GM23338 (cell line): Measurements from ENCODE around the gene THSD4. TPM values are rescaled to one million over a fixed set of nuclear protein-coding genes. Genes with fewer than 3 reads are reported as not detected.

ENCODE experiments used
- ATAC-seq: fragments of 200-7000 bp; cut with Tn5 transposase; 3 replicates; pipeline ENCODE4 v1.9.1; 2020
- DNase-seq: peaks from one replicate; pipeline ENCODE4 v3.0.0-alpha.2; 2015; ENCODE audit warnings: low spot score
- H2AFZ ChIP-seq: fragments of 200-600 bp; sonication (generic); 2 replicates; pipeline ENCODE4 v1.8.0; 2016; ENCODE audit warnings: antibody characterized with exemption, mild to moderate bottlenecking, moderate library complexity
- H3F3A ChIP-seq: fragments of 200-600 bp; sonication (generic); replicated peaks from 2 replicates; pipeline ENCODE4 v1.8.0; 2017; ENCODE audit warnings: antibody characterized with exemption, mixed run types, low read depth
- H3K27ac ChIP-seq: fragments of 200-600 bp; sonication (generic); 2 replicates; pipeline ENCODE4 v1.6.1; 2016; ENCODE audit warnings: low read depth
- H3K27me3 ChIP-seq: fragments of 200-600 bp; sonication (generic); 2 replicates; pipeline ENCODE4 v1.8.0; 2016; ENCODE audit warnings: mild to moderate bottlenecking, mixed run types, moderate library complexity; ENCODE audit not compliant: insufficient read depth
- H3K36me3 ChIP-seq: fragments of 200-600 bp; sonication (generic); 2 replicates; pipeline ENCODE4 v1.8.0; 2016; ENCODE audit warnings: mild to moderate bottlenecking; ENCODE audit not compliant: insufficient read depth
- H3K4me1 ChIP-seq: fragments of 200-600 bp; sonication (generic); 2 replicates; pipeline ENCODE4 v1.8.0; 2016; ENCODE audit warnings: mild to moderate bottlenecking, moderate library complexity; ENCODE audit not compliant: insufficient read depth
- H3K4me2 ChIP-seq: fragments of 200-600 bp; sonication (generic); 2 replicates; pipeline ENCODE4 v1.7.1; 2017; ENCODE audit warnings: mixed run types
- H3K4me3 ChIP-seq: fragments of 200-600 bp; sonication (generic); 2 replicates; pipeline ENCODE4 v1.6.1; 2016; ENCODE audit warnings: mixed run types
- H3K79me2 ChIP-seq: fragments of 200-600 bp; sonication (generic); replicated peaks from 2 replicates; pipeline ENCODE4 v1.8.0; 2017; ENCODE audit warnings: mild to moderate bottlenecking; ENCODE audit not compliant: insufficient read depth
- H3K9me2 ChIP-seq: fragments of 200-600 bp; sonication (generic); 2 replicates; pipeline ENCODE4 v1.8.0; 2017; ENCODE audit not compliant: insufficient read depth
- H4K20me1 ChIP-seq: fragments of 200-600 bp; sonication (generic); replicated peaks from 2 replicates; pipeline ENCODE4 v1.8.0; 2017; ENCODE audit warnings: mild to moderate bottlenecking; ENCODE audit not compliant: insufficient read depth
- H3K27ac Mint-ChIP-seq: 2 replicates; pipeline ENCODE4 v1.8.0; 2020; ENCODE audit warnings: inconsistent platforms, mild to moderate bottlenecking, moderate library complexity, mixed read lengths
- H3K27me3 Mint-ChIP-seq: 3 replicates; pipeline ENCODE4 v1.8.0; 2022; ENCODE audit warnings: low read depth, mild to moderate bottlenecking, moderate library complexity, mixed read lengths, inconsistent platforms; ENCODE audit not compliant: insufficient read depth, poor library complexity
- H3K36me3 Mint-ChIP-seq: 3 replicates; pipeline ENCODE4 v1.8.0; 2021; ENCODE audit warnings: low read depth, mild to moderate bottlenecking, inconsistent platforms, moderate library complexity, mixed read lengths
- H3K4me1 Mint-ChIP-seq: 3 replicates; pipeline ENCODE4 v1.8.0; 2020; ENCODE audit warnings: mild to moderate bottlenecking, inconsistent platforms, mixed read lengths
- H3K4me3 Mint-ChIP-seq: 3 replicates; pipeline ENCODE4 v1.8.0; 2021; ENCODE audit warnings: moderate library complexity, mild to moderate bottlenecking, inconsistent platforms, mixed read lengths
- H3K9me3 Mint-ChIP-seq: 3 replicates; pipeline ENCODE4 v1.8.0; 2020; ENCODE audit warnings: moderate library complexity, mild to moderate bottlenecking, inconsistent platforms, mixed read lengths
- CREB1 ChIP-seq: fragments of 250-450 bp; sonication (Bioruptor Pico); IDR thresholded peaks from 2 replicates; pipeline ENCODE4 v1.5.0; 2020; ENCODE audit warnings: low read depth, mild to moderate bottlenecking, moderate library complexity
- CTCF ChIP-seq, 2 experiments: fragments of 200-600 bp in 1 of 2; sonication (generic) in 1 of 2; conservative IDR thresholded peaks; 2 replicates each; pipeline versions ENCODE4 v1.5.1 to v1.6.1; 2016 to 2017; ENCODE audit warnings: antibody characterized with exemption in 2 of 2, low read depth in 2 of 2, mild to moderate bottlenecking in 2 of 2, moderate library complexity in 1 of 2
- ETS1 ChIP-seq: IDR thresholded peaks from 2 replicates; pipeline ENCODE4 v1.6.1; 2016; ENCODE audit warnings: antibody characterized with exemption
- EZH2 ChIP-seq: fragments of 200-600 bp; sonication (generic); IDR thresholded peaks from one replicate; pipeline ENCODE4 v1.8.0; 2017; ENCODE audit warnings: antibody characterized with exemption, mild to moderate bottlenecking, low read depth; ENCODE audit not compliant: unreplicated experiment
- EZH2phosphoT487 ChIP-seq: fragments of 200-600 bp; sonication (generic); IDR thresholded peaks from one replicate; pipeline ENCODE4 v1.8.1; 2018; ENCODE audit warnings: antibody characterized with exemption; ENCODE audit not compliant: unreplicated experiment
- JUNB ChIP-seq: IDR thresholded peaks from one replicate; pipeline ENCODE4 v1.6.1; 2016; ENCODE audit warnings: antibody characterized with exemption; ENCODE audit not compliant: unreplicated experiment
- NANOG ChIP-seq: IDR thresholded peaks from 2 replicates; pipeline ENCODE4 v1.6.1; 2016; ENCODE audit warnings: antibody characterized with exemption, borderline replicate concordance
- POLR2AphosphoS5 ChIP-seq: IDR thresholded peaks from 2 replicates; pipeline ENCODE4 v1.6.1; 2016; ENCODE audit warnings: antibody characterized with exemption, low read depth
- STAT1 ChIP-seq: IDR thresholded peaks from one replicate; pipeline ENCODE4 v1.6.1; 2016; ENCODE audit warnings: antibody characterized with exemption; ENCODE audit not compliant: unreplicated experiment
- ZNF114 ChIP-seq: fragments of 250-450 bp; sonication (Bioruptor Pico); IDR thresholded peaks from 2 replicates; pipeline ENCODE4 v1.5.0; 2020; ENCODE audit warnings: mild to moderate bottlenecking, moderate library complexity
- ZNF331 ChIP-seq: fragments of 250-450 bp; sonication (Bioruptor Pico); IDR thresholded peaks from 2 replicates; pipeline ENCODE4 v1.5.0; 2020; ENCODE audit warnings: low read depth, mild to moderate bottlenecking, moderate library complexity
- ZNF462 ChIP-seq: fragments of 250-450 bp; sonication (Bioruptor Pico); IDR thresholded peaks from 2 replicates; pipeline ENCODE4 v1.5.0; 2020; ENCODE audit warnings: mild to moderate bottlenecking, moderate library complexity
- polyA plus RNA-seq: library from polyadenylated mRNA; unstranded; fragments of >200 nt; fragmentation: Nextera tagmentation; extraction: Ambion mirVana; gene quantifications from 2 replicates; pipeline ENCODE4 v1.2.1, GENCODE V29; 2016
- total RNA-seq: library from RNA; depleted of rRNA; stranded (reverse); fragments of >200 nt; shearing (Covaris generic); gene quantifications from 2 replicates; pipeline ENCODE4 v1.2.3, GENCODE V29; 2014
- TF ChIP-seq, protein P1 (sequence below): IDR thresholded peaks from one replicate; pipeline ENCODE4 v1.6.1; 2018; ENCODE audit warnings: antibody characterized with exemption; ENCODE audit not compliant: unreplicated experiment

THSD4 gene
- total and polyA plus RNA-seq, 2 experiments from 2014 or later = 2.0 to 7.4 TPM

GRCh38 chr15:71723344-71723743 is 608.1 kb downstream of the THSD4 start:
- no peak overlapping the region for H3K4me3 ChIP-seq
- no peaks in the 10 kb centered on the region for H4K20me1 ChIP-seq
- peaks cover 6% of the 10 kb centered on the region for H3K27me3 Mint-ChIP-seq
- no peaks in the 10 kb centered on the region for H3K79me2 ChIP-seq
- H3K4me1 Mint-ChIP-seq = no peaks in the 10 kb centered on the region
- H3K4me2 ChIP-seq = no peak overlapping the region
- H3F3A ChIP-seq = no peaks in the 10 kb centered on the region
- no peaks in the 10 kb centered on the region for H3K9me2 ChIP-seq
- H3K36me3 Mint-ChIP-seq = no peaks in the 10 kb centered on the region
- no peak overlapping the region for H2AFZ ChIP-seq
- H3K36me3 ChIP-seq = no peaks in the 10 kb centered on the region
- H3K27ac ChIP-seq = no peak overlapping the region
- H3K9me3 Mint-ChIP-seq = no peaks in the 10 kb centered on the region
- no peaks in the 10 kb centered on the region for H3K4me1 ChIP-seq
- TF ChIP-seq ZNF462 (no peak), ETS1 (no peak), EZH2phosphoT487 (no peak), ZNF114 (no peak), NANOG (no peak), CTCF (conservative IDR thresholded peaks at IDR 0.05; ENCODE audit: low read depth in 2 of 2) (no peak), STAT1 (no peak), POLR2AphosphoS5 (no peak), EZH2 (no peak), ZNF331 (CRISPR knock-in tag) (no peak), CREB1 (no peak), JUNB (no peak)
- TF ChIP-seq, protein P1, sequence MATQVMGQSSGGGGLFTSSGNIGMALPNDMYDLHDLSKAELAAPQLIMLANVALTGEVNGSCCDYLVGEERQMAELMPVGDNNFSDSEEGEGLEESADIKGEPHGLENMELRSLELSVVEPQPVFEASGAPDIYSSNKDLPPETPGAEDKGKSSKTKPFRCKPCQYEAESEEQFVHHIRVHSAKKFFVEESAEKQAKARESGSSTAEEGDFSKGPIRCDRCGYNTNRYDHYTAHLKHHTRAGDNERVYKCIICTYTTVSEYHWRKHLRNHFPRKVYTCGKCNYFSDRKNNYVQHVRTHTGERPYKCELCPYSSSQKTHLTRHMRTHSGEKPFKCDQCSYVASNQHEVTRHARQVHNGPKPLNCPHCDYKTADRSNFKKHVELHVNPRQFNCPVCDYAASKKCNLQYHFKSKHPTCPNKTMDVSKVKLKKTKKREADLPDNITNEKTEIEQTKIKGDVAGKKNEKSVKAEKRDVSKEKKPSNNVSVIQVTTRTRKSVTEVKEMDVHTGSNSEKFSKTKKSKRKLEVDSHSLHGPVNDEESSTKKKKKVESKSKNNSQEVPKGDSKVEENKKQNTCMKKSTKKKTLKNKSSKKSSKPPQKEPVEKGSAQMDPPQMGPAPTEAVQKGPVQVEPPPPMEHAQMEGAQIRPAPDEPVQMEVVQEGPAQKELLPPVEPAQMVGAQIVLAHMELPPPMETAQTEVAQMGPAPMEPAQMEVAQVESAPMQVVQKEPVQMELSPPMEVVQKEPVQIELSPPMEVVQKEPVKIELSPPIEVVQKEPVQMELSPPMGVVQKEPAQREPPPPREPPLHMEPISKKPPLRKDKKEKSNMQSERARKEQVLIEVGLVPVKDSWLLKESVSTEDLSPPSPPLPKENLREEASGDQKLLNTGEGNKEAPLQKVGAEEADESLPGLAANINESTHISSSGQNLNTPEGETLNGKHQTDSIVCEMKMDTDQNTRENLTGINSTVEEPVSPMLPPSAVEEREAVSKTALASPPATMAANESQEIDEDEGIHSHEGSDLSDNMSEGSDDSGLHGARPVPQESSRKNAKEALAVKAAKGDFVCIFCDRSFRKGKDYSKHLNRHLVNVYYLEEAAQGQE = no peak
- ATAC-seq (no peak), DNase-seq (no peak)
- no peaks in the 10 kb centered on the region for H3K27me3 ChIP-seq
- H3K4me3 Mint-ChIP-seq = no peak overlapping the region
- H3K27ac Mint-ChIP-seq = no peak overlapping the region
